ENCODE results near the gene TRIM34. TPM values are rescaled to one million over a fixed set of nuclear protein-coding genes. Genes with fewer than 3 reads are reported as not detected.

TRIM34 gene
- total RNA-seq (2012; rRNA removed) (8.6 and 12.5 TPM in 2 replicates), polyA plus RNA-seq (2012; rRNA removed) (5.3 and 6.1 TPM in 2 replicates), Bru-seq, nascent RNA (percentile 24 among the genes with signal in this experiment), BruChase-seq, experiment 1, labeled RNA remaining after a 6-hour chase (percentile 42 among the genes with signal in this experiment), BruChase-seq, experiment 2, labeled RNA remaining after a 2-hour chase (percentile 42 among the genes with signal in this experiment)
- polyA plus RNA-seq (2012; cell fraction: cytosol; rRNA removed) = 2.0 TPM in 2 replicates
- polyA plus RNA-seq (2012; cell fraction: nucleus; rRNA removed; ENCODE audit: low replicate concordance) = 1.8 and 20.8 TPM in 2 replicates
- long read RNA-seq, transcript TRIM34-201 (8 exons, 2,311 nt) = major isoform, 14 of 21 reads
- long read RNA-seq, partial matches to known transcripts = 0 of 21 reads
- long read RNA-seq, other reads (novel, unspliced or antisense) = 6 of 21 reads

GRCh38 chr11:5624489-5625279 is at the start of gene TRIM34:
Gene TRIM34, plus strand, starts transcription at chr11:5625001. Its CDS starts 7,331 bp downstream, at chr11:5632332.
- Histone ChIP-seq H3K9me3 (ENCODE audit: control insufficient read depth, insufficient read depth, low read length) (no peaks in the 10 kb centered on the region), H3K27me3 (ENCODE audit: control insufficient read depth, insufficient read depth, low read length) (no peaks in the 10 kb centered on the region), H3K18ac (ENCODE audit: low read depth, low read length) (peak within 1 kb of the TSS; percentile 90), H3K9ac (ENCODE audit: low read depth, low read length) (peak within 1 kb of the TSS; percentile 82), H3K27ac (ENCODE audit: insufficient read depth, low read length) (peak within 1 kb of the TSS; percentile 46), H4K5ac (ENCODE audit: low read depth, low read length) (peak within 1 kb of the TSS; percentile 92), H4K91ac (ENCODE audit: insufficient read depth, low read depth, low read length) (peak within 1 kb of the TSS; percentile 53), H3K36me3 (ENCODE audit: control insufficient read depth, insufficient read depth, low read length) (no peaks in the 10 kb centered on the region), H3K4me2 (ENCODE audit: low read depth, low read length) (peak within 1 kb of the TSS; percentile 94), H3K14ac (replicated peaks; ENCODE audit: low read depth, low read length) (peak within 1 kb of the TSS; percentile 87), H3K56ac (ENCODE audit: extremely low read depth, insufficient read depth, low read length) (peak within 1 kb of the TSS; percentile 45; the same call in 1 of the 2 replicates), H2AFZ (replicated peaks; ENCODE audit: low read length, poor library complexity) (peak within 1 kb of the TSS; percentile 95), H3K79me1 (ENCODE audit: low read depth in 1 of 2, low read length in 2 of 2) (peaks cover 0 to 16% of the 10 kb centered on the region in 2 experiments; a peak in 3 of 4 replicates), H3K4ac (ENCODE audit: low read depth, low read length) (peak within 1 kb of the TSS; percentile 79), H2BK5ac (ENCODE audit: low read depth, low read length, poor library complexity, severe bottlenecking) (peak within 1 kb of the TSS; percentile 82), H3K4me3 (ENCODE audit: insufficient read depth, low read depth, low read length) (peak within 1 kb of the TSS; percentile 46), H3K9me1 (ENCODE audit: insufficient read depth, low read length) (peaks cover 15% of the 10 kb centered on the region), H2AK5ac (ENCODE audit: low read depth, low read length) (peak within 1 kb of the TSS; percentile 85), H2BK15ac (ENCODE audit: low read depth, low read length) (peak within 1 kb of the TSS; percentile 55), H2AK9ac (replicated peaks; ENCODE audit: low read depth, low read length, poor library complexity) (peak within 1 kb of the TSS; percentile 78), H2BK20ac (ENCODE audit: low read depth, low read length) (peak within 1 kb of the TSS; percentile 75), H3K23ac (ENCODE audit: low read depth, low read length) (peak within 1 kb of the TSS; percentile 56), H4K20me1 (ENCODE audit: insufficient read depth, low read length) (no peaks in the 10 kb centered on the region), H2BK120ac (ENCODE audit: low read depth, low read length) (peak within 1 kb of the TSS; percentile 74), H3K4me1 (ENCODE audit: control insufficient read depth, insufficient read depth, low read length) (peaks cover 21% of the 10 kb centered on the region), H4K8ac (ENCODE audit: low read depth in 2 of 2, low read length in 2 of 2) (peak within 1 kb of the TSS; percentile 78 to 95)
- ChIA-PET POLR2A (ENCODE audit: unreplicated experiment) (interaction anchor here (0.7 kb wide), 1 partner anchor 65 kb away, joined by 4 read pairs; the partner anchor contains the start of gene TRIM22), CTCF (interaction anchor here (0.6 to 1.0 kb wide), 2 partner anchors 24 to 89 kb away, joined by 3 read pairs; no protein-coding TSS in a partner anchor)
- dilution Hi-C loops (cut with HindIII; ENCODE audit: low sequenced_read_pairs, unreplicated experiment) (no loop called here), intact Hi-C loops (cut with micrococcal nuclease) (no loop called here), in situ Hi-C loops (cut with MboI; ENCODE audit: low sequenced_read_pairs) (loop anchor here (5.0 to 25.0 kb wide), 2 partner anchors 63 to 688 kb away; partner anchors contain the start of genes CAVIN3, TRIM22 and TRIM5)
- no TSS peak for BruUV-seq (replicated peaks)
- peak; percentile 78 for ATAC-seq (ENCODE audit: low read depth)
- DNase-seq = peak; percentile 62
- 50% methylated on average over 2 of the region's 7 CpGs; no CpG with 5 or more reads in 1 of the 2 experiments for WGBS, 2 experiments (ENCODE audit: extremely low coverage in 2 of 2, insufficient read length in 1 of 2)
- TF ChIP-seq NFE2L2 (IDR thresholded peaks at IDR 0.05; ENCODE audit: low read depth, low read length) = no peak
- no peak for TF ChIP-seq CHD1 (IDR thresholded peaks at IDR 0.05; ENCODE audit: low read depth, low read length)
- no peak for TF ChIP-seq RFX5 (IDR thresholded peaks at IDR 0.05; ENCODE audit: low read depth, low read length)
- no peak for TF ChIP-seq CEBPB (IDR thresholded peaks at IDR 0.05; ENCODE audit: low read depth, low read length)
- no peak for TF ChIP-seq POLR2A (IDR thresholded peaks at IDR 0.05; ENCODE audit: low read depth, low read length)
- no peak for TF ChIP-seq SMC3 (IDR thresholded peaks at IDR 0.05; ENCODE audit: low read depth, low read length)
- no peak for TF ChIP-seq RAD21 (IDR thresholded peaks at IDR 0.05; ENCODE audit: low read length)
- no peak for TF ChIP-seq BHLHE40 (IDR thresholded peaks at IDR 0.05; ENCODE audit: low read depth, low read length)
- TF ChIP-seq FOS (IDR thresholded peaks at IDR 0.05; ENCODE audit: low read depth, low read length) = no peak
- no peak for TF ChIP-seq RCOR1 (IDR thresholded peaks at IDR 0.05; ENCODE audit: insufficient replicate concordance, low read length)
- TF ChIP-seq MAFK (IDR thresholded peaks at IDR 0.05; ENCODE audit: low read depth, low read length) = no peak
- TF ChIP-seq MAZ (IDR thresholded peaks at IDR 0.05; ENCODE audit: borderline replicate concordance, low read depth, low read length) = no peak; the same call in 1 of the 2 replicates
- no peak for TF ChIP-seq USF2 (IDR thresholded peaks at IDR 0.05; ENCODE audit: low read depth, low read length)
- no peak for TF ChIP-seq ELK1 (IDR thresholded peaks at IDR 0.05; ENCODE audit: borderline replicate concordance, low read depth, low read length)
